Middle frontal gyrus (tissue), 1 donor: ENCODE measurements around the gene RGL1.

ENCODE experiments used
- DNase-seq: peaks from one replicate; pipeline ENCODE4 v3.0.0-alpha.2; 2015; ENCODE audit warnings: low spot score; ENCODE audit errors: extremely low spot score

The RGL1 gene

DNA sequence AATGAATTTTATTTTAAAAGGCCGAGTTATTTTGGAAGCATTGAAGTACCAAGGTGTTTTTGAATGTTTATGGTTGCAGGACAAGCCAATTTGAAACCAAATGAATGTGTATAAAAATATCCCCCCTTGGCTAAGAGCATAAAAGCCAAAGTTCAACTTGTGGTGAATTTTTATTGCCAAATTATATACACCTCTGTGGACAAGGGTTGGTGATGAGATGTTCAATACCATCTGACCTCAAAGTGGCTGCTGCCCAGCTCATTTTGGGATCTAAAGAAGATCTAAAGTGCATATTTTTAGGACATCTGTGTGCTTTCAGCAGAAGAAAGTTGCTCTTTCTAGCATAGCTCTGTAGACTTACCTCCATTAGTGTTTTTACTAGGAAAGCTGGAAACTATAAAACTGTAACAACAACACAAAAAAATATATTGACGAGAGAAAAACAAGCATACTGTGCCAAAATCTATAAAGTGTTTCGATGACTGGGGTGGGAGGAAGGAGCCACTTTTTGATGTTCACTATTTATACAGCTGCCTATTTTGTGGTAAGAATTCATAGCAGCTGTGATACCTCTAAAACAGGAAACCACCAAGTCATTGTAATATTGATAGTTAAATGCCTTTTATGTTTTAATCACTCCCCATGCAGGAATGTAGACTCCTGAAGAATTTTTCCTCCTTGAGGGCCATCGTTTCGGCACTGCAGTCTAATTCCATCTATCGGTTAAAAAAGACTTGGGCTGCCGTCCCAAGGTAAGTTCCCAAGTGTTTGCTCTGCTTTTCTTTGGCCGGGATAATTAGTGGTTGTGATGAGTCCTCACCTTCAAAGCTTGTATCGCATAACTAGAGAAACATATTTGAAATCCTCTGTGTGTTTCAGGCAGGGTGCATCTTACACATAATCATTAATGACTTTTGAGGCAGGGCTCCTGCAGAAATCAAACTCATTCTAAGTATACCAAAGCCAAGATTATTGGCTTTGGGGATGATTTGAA lies 83.2 kb downstream of the RGL1 start:
- DNase-seq: no peak

DNA sequence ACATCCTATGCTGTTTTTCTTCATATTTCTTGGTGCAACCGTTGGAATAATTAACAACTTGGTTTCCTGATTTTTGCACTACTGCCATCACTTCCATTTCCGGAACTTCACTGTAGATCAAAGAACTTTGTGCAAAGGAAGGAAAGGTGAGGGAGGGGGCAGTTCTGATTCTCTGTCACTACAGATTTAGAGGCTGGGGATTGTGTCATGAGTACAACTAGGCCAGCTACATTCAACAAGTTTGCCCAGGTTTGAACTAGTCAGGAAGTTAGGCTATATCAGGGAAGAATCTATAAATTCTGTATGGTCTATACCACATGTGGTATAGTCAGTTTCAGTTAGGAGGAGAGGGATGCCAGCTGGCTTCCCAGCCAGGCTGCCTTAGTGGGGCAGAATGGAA lies 84.2 kb downstream of the RGL1 start:
- DNase-seq: no peak

GRCh38 chr1:183891158-183891856 lies 86.4 kb downstream of the RGL1 start:
- no peak for DNase-seq

DNA sequence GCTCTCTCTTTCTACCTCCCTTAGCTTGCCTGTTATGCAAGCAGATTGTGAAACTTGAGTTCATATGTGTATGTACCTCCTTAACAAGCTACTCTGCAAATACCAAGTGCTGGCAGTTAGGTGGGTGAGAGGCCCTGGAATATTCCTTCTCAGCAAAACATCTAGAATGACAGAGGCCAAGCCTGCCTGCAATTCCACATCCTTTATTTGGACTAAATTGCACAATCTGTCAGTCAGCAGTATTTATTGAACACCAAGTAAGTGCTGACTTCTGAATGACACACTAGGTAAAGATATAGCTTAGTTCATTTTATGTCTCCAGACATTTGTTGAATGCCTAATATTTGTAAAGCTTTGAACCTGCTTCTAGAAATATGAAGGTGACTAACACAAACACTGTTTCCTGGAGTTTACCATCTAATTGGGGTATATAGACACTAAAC lies 87.5 kb downstream of the RGL1 start:
- no peak for DNase-seq

- no peak for DNase-seq
These were observed 88.8 kb downstream of the RGL1 start for GRCh38 chr1:183893561-183894289.

DNA sequence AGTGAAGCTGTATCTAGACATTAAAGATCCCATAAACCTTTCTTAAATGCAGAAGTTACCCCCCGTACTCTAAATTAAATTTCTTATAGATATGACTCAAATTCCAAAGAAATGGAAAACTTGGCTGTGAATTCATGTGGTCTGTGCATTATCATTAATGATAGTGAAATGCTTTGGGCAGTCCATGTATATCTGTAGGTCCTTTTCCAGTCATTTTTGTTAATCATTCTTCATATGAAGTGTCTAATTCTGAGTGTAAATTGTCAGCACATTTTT lies 89.3 kb downstream of the RGL1 start:
- DNase-seq: no peak

DNA sequence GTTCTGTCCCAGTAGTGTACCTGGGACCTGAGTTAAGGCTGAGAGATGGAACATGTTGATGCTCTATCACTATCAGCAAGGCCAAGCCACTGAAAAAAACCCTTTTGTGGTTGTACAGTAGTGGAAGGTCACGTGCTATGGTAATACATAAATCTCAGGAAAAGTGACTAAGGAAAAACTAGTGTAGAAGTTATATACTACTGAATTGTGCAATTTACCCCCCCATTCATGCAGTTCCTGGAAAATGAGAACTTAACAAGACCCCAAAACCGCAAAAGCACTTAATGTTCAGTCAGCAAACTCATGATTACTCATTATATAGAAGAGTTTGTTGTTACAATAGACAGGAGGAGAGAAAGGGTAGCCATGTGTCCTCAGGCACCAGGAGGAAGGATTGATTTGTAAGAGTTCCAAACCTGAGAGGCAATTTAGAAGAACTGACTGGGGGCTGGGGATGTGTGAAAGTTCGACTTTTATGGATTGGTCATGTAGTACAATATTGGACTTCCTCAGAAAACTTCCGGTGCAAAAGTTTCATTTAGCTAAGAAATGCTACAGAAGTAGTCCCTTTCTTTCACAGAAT lies 91.6 kb downstream of the RGL1 start:
- no peak for DNase-seq

- DNase-seq: no peak
These were observed 93.1 kb downstream of the RGL1 start for GRCh38 chr1:183898001-183898396.

DNA sequence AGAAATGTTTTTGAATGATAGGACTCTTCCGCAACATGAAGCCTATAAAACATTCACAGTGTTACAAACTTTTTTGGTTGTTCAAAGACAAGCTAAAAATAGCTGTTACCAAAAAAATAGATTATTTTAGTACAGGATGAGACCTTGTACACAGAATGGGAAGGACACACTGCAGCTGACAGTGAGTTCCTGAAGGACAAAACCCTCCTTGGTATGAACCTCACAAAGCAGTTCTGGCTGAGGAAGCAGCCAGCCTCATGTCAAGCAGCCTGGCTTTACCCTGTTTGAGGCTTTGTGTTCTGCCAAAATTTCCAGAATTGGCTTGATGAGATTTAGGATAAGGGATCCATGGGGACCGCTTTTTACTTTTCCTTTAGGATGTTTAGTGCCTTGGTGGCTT lies 93.7 kb downstream of the RGL1 start:
- DNase-seq: no peak

GRCh38 chr1:183901748-183902330 lies 96.9 kb downstream of the RGL1 start:
- no peak for DNase-seq

- no peak for DNase-seq
These were observed 98.2 kb downstream of the RGL1 start for GRCh38 chr1:183903101-183903500.

DNA sequence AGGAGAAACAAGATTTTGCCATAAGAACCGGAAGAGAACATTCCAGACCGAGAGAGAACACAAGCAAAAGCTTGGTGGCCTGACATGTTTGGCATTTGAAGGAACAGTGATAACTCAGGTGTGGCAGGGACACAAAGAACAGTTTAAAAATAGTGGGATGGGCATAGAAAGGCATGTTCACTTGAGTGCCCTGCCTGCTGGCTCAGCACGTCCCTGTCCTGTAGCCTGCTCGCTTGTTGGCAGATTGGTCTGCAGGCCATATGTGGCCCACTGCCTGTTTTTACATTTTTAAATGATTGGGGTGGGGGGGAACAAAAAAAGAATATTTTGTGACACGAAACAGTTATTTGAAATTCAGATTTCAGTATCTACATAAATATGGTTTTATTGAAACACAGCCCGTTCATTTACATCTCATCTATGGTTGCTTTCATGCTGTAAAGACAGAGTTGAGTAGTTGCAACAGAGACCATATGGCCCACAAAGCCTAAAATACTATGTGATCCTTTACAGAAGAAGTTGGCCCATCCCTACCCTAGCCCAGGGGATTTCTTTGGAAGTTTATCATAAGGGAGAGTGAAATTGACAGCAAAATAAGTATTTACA lies 100.7 kb downstream of the RGL1 start:
- no peak for DNase-seq

DNA sequence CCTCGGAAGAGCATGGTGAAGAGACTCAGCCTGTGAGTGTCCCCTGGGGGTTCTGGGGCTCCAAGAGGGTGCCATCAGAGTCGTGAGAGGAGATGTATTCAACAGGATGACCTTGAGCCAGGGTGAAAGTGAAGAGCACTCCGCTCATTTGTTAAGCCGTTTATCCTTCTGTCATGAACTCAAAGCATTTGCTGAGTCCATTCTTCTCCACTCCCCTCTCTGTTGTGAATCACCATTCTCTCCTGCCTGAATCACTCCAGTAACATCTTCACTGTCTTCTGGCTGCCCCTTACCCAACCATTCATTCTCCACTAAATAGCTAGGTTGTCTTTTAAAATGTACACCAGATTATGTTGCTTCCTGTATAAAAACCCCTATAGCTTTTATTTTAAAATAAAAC lies 102.2 kb downstream of the RGL1 start:
- DNase-seq: no peak

- DNase-seq: no peak
These were observed 103.2 kb downstream of the RGL1 start for GRCh38 chr1:183908079-183908478.

GRCh38 chr1:183909672-183910071 lies 104.8 kb downstream of the RGL1 start:
- DNase-seq: no peak

DNA sequence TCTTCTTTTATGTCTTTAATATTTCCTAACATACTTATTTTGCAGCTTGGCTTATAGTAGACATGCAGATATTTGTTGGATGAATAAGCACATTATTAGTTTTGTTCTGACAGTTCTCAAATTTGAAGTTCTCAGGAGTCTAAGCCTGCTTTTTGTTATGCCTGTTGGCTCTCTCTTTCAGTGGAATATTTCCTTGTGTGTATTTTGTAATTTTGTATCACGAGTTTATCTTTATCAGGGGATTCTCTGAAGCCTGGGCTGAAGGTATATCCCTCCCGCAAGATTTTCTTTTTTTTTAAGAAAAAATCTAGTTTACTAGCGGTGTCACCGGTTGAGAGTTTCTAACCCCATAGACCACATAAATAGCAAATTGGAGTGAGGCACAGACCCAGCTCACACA lies 105.9 kb downstream of the RGL1 start:
- no peak for DNase-seq

GRCh38 chr1:183911285-183911684 lies 106.4 kb downstream of the RGL1 start:
- DNase-seq: no peak

GRCh38 chr1:183912265-183912886 lies 107.5 kb downstream of the RGL1 start:
- DNase-seq: no peak

- DNase-seq: no peak
These were observed 108.7 kb downstream of the RGL1 start for GRCh38 chr1:183913567-183913993.

- DNase-seq: no peak
These were observed 109.4 kb downstream of the RGL1 start for GRCh38 chr1:183914276-183914675.
